GM19455 (cell line): ENCODE measurements around the gene FAM24A.
"Not testable (repeated sequence)": the region's sequence is repeated elsewhere in the genome, so short reads cannot be mapped to it uniquely, and the experiment has no call there.

Experiments
- ATAC-seq: cut with Tn5 transposase; IDR thresholded peaks from one replicate; pipeline ENCODE4 v1.9.1; 2021; ENCODE audit not compliant: unreplicated experiment

FAM24A gene

DNA sequence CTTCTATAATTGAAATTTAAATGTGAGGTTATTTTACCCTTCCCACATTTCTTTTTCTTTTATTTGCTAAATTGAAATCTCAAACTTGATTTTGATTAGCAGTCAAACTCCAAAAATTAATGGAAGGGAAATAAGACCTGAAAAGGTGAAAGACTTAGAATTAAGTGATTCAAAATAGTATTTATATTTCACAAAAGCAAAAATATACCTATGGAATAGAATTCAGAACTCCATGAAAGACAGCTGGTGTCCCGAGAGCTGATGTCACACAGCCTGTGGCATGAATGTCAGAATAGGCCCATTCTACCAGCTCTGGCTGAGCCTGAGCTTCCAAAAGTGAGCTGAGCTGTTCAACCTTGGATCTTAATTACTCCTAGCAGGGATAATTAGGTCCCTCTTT, at the start of gene FAM24A:
TSS of gene FAM24A (plus strand) at position 301 of the 400 bp plus-strand sequence. CDS start 1,025 bp downstream, outside the sequence.
- no peak for ATAC-seq

DNA sequence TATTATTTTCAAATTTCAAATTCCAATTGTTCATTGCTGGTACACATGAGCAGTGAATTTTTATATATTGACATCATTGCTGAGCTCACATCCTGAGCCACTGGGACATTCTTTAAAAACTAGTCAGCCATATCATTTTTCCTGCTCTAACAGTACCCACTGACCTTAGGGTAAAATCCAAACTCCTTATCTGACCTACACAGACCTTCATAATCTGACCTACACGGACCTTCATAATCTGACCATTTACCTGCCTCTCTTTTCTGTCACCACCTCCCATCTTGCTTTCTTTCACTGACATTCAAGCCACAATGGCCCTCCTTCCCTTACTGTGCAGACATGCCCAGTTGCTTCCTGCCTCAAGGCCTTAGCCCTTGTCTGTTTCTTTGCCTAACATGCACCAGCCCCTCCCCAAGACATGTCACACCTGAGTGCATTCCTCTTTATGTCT, 48.7 kb upstream of the FAM24A start:
- no peak for ATAC-seq

DNA sequence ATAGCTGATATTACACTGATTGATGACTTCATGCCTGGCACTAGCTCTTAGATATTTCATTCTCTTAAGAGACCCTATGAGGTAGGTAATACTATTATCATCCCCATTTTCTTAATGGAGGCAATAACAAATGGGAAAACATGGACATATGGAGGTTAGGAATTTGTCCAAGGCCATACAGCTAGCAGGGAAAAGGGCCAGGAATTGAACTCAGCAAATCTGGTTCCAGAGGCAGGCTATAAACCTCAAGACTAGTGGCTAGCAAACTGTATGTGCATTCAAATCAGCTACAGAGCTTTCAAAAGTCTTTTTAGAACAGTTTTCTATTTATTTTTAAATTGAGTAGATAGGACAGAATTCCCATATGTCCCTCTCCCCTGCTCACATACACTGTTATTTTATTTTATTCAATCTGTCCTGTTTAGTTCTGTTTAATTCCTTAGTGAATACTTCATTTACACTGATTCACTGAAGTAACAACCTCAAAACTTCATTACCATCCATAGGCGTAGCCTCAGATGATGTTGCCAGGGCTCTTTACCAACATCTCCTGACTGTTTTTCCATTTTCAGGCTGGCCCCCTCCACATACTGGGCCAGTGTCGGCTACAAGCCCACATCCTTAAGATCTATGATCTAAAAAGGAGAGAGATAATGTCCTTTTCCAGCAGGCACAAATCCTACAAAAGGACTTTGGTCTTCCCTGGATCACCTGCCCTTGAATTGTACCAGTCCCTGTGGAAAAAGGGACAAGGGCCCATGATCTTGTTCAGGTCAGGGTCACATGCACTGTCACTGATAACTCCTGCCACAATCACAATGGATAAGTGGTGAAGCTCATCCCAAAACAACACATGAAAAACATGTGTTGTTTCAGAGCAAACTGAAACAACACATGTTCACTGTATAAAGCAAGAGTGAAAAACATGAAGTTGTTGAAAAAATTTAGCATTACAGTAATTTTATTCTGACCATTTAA, 46.9 kb upstream of the FAM24A start:
- no peak for ATAC-seq

DNA sequence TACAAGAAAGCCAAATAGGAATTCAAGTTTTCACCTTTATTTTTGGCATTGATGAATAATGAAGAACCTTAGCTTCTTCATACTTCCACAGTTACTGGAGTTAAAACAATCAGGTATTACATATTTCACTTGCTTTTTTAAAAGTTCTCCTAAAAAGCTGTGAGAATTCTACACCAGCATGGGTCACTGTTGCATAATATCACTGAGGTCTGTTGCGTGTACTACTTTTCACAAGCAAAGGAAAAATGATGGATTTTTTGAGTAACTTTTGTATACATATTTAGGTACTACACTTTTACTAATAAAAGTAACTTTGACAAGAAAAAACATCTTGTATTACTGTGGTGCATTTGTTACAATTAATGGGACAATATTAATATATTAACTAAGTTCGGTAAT, 46.2 kb upstream of the FAM24A start:
- ATAC-seq: no peak

- ATAC-seq: no peak
Observed at GRCh38 chr10:122864901-122865300, 45.5 kb upstream of the FAM24A start.

DNA sequence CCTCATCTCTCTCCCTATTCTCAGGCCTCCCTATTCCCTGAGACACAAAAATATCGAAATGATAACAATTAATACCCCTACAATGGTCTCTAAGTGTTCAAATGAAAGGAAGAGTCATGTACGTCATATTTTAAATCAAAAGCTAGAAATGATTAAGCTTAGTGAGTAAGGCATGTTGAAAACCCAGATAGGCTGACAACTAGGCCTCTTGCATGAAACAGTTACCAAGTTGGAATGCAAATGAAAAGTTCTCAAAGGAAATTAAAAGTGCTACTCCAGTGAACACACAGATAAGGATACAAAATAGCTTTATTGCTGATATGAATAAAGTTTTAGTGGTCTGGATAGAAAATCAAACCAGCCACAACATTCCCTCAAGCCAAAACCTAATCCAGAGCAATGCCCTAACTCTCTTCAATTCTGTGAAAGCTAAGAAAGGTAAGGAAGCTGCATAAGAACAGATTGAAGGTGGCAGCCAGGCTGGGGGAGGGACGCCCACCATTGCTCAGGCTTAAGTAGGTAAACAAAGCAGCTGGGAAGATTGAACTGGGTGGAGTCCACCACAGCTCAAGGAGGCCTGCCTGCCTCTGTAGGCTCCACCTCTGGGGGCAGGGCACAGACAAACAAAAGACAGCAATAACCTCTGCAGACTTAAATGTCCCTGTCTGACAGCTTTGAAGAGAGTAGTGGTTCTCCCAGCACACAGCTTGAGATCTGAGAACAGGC, 43.5 kb upstream of the FAM24A start:
- not testable (repeated sequence) for ATAC-seq

- ATAC-seq: not testable (repeated sequence)
Observed at GRCh38 chr10:122868768-122869167, 41.6 kb upstream of the FAM24A start.

- not testable (repeated sequence) for ATAC-seq
Observed at GRCh38 chr10:122871947-122872346, 38.5 kb upstream of the FAM24A start.

GRCh38 chr10:122875843-122876466, 34.5 kb upstream of the FAM24A start:
- ATAC-seq: no peak

- ATAC-seq: no peak
Observed at GRCh38 chr10:122876467-122876855, 33.9 kb upstream of the FAM24A start.

DNA sequence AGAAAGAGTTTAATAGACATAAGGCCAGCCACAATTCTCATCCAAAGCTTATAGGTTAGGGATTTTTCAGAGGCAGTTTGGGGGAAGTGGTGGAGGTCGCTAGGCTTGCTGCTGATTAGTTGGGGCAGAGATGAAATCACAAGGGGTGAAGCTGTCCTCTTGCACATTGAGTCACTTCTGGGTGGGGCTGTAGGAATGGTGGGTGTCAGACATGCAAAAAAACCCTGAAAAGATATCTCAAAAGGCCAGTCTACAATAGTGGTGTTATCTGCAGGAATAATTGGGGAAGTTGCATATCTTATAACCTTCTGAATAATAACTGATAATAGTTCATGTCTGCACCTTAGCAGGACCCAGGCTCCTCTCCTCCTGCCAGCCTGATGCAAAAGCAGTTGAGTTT, 33.1 kb upstream of the FAM24A start:
- ATAC-seq: no peak

GRCh38 chr10:122878799-122879338, 31.5 kb upstream of the FAM24A start:
- ATAC-seq: no peak

DNA sequence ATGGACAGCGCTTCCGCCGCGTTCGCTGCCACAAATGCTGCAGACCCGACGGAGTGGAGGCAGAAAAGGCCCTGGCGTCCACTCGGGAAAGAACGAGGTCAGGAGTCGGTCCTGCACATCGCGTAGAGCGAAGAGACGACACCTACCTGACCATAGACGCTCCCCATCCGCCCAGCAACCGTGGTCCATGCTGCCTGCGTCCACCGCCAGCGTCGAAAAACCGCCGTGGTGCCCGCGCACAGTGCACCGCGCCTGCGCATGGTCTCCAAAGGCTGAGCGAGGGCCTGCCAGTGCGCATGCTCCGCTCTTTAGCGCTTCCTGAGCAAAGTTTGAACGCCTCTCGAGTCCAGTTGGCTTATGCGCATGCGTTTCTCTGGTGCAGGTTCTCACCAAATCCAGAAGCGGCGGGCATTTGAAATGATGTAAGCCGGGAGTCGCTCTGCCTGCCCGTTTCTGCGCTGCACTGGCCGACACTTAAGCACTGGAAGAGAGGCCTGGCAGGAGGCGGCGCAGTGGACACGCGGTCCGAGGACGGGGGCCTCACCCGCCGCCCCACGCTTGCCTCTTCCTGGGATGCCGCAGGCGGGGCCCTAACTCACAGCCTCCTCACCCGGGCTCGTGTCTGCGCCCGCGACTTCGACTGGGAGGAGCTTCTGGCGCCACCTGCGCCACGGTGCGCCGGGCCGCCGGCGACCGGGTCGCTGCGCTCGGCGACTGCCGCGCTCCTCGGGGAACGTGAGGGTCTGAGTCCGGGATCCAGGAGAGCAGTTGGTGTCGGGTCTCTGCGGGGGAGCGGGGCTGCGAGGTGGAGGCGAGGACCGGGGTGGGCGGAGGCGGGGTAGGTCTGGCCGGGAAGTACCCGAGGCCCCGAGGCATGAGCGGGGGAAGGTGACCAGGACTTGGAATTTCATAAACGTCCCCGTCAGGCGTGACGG, 30.8 kb upstream of the FAM24A start, which contains the start of gene FAM24B:
TSS of gene FAM24B (minus strand) at position 243 of the 935 bp plus-strand sequence. CDS start 29,066 bp downstream, outside the sequence.
- peak; percentile 79 for ATAC-seq

DNA sequence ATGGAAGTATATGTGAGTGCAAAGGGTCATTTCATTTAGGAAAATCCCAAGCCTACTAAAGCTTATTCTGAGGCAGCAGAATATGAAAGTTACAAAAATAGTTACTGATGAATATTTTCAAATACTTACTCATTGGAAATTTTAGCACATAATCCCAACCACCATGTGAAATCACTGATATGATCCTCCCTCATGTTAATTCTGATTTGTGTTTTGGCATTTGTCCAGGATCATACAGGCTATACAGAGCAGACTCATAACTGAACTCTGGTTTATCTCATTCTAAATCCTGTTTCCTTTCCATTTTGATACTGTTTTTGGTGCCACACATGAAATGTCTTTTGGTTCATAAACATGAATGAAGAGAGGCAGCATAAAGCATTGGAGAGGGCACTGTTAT, 27.6 kb upstream of the FAM24A start:
- ATAC-seq: no peak

DNA sequence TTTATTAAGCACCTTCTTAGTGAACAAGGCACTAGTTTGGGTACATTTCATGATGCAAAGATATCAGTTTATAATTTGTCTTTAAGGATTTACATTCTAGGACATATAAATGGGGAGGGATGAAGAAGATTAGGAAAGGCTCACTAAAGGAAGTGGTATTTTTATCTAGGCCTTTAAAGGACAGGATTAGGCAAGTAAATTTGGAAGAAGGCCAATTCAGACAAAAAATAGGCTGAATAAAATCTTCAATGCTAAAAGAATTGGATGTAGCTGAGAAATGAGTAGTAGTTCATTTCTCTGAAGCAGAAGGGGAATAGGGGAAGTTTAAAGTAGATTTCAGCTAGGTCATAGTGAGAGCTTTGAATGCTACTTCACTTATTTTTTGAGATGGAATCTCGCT, 26.2 kb upstream of the FAM24A start:
- ATAC-seq: no peak

DNA sequence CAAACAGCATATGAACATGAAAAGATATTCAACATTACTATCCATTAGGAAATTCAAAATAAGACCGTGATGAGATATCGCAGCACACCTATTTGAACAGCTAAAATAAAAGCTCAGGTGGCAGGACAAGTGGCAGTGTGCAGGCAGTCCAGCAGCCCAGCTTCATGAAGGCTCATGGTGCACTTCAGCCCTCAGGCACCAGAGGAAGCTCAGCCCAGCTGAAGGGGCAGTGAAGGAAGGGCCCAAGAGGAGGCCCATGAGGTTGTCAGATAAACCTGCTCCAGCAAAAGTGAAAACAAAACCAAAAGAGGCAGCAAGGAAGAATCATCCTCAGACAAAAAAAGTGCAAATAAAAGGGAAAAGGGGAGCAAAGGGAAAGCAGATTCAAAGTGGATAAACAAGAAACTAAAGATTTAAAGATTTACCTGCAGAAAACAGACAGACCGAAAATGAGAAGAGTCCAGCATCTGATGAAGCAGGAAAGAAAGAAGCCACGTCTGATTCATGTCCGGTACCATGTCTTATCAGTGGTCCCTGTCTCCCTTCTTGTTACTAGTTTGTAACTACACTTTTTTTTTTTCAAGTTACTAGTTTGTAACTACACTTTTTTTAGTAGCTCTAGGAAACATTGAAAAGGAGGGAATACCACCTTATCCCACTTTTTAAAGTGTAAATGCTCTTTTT, 16.0 kb upstream of the FAM24A start:
- no peak for ATAC-seq

GRCh38 chr10:122903861-122904260, 6.5 kb upstream of the FAM24A start:
- not testable (repeated sequence) for ATAC-seq

DNA sequence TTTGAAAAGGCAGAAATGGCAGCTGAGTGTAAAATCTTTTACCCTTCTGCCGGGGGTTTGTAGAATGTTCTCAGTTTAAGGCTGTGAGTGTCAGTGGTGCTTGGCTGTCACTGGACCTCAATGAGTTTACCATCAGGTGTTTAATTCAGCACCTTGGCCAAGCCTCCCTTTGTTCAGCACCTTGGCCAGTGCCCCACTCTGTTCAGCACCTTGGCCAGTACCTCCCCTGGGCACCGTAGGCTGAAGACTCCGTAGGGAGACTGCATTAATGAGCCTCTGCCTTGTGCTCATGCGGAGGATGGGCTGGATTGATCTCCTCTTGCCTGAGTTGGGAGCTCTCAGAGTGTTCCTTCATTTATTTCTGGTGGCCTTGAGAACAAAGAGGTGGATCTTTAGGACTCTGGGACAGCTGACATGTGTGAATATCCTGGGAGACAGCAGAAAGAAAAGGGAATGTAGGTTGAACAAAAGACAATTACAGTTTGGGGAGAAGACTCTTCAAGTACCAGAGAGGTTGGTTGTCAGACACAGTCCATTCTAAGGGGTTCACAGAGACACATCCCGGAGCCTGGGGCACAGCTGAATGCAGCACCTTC, 1.6 kb downstream of the FAM24A start:
- no peak for ATAC-seq

DNA sequence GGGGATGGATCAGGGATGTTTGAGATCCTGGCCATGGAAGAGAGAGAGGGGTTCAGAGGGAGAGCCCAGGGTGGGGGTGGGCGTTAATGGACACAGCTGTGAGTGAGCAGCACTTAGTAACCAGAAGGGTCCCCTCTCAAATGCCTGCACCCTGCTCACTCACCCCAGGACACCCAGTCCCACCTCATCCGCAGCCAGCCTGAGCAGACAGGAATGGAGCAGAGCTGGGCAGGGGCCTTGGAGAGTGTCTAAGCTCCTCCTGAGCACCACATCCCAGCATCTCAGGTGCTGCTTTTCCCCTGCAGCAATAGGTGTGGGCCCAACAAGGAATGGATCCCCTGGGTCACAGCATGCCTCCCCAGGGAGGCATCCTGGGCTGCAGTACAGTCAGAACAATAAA, 5.3 kb downstream of the FAM24A start:
- no peak for ATAC-seq
